ENCODE results near the gene MAMDC2. TPM values are rescaled to one million over a fixed set of nuclear protein-coding genes. Genes with fewer than 3 reads are reported as not detected.

The MAMDC2 gene
- total RNA-seq, 4 donors from 2014 or later, result 4.9 to 9.9 (median 8.7) TPM

- in situ Hi-C loops (cut with MboI; ENCODE audit: low sequenced_read_pairs in 4 of 4), result loop anchor here in 3 of 4 donors (5.0 to 25.0 kb wide), 3 partner anchors 126 to 147 kb away; no protein-coding TSS in a partner anchor
- Histone ChIP-seq H3K4me3 (no peak overlapping the region), H3K36me3 (no peaks in the 10 kb centered on the region), H3K27me3 (no peaks in the 10 kb centered on the region), H3K27ac (no peak overlapping the region), H3K4me1 (peaks cover 0 to 10% of the 10 kb centered on the region in 2 donors), H3K9me3 (no peaks in the 10 kb centered on the region)
- no peak for DNase-seq
- intact Hi-C loops (cut with DNase I; ENCODE audit: low total_unique reads), result loop anchor here (1.0 kb wide), 1 partner anchor 139 kb away; no protein-coding TSS in a partner anchor
- no peak for ATAC-seq
- TF ChIP-seq POLR2A (IDR thresholded peaks at IDR 0.05), result no peak
- TF ChIP-seq, protein P1, sequence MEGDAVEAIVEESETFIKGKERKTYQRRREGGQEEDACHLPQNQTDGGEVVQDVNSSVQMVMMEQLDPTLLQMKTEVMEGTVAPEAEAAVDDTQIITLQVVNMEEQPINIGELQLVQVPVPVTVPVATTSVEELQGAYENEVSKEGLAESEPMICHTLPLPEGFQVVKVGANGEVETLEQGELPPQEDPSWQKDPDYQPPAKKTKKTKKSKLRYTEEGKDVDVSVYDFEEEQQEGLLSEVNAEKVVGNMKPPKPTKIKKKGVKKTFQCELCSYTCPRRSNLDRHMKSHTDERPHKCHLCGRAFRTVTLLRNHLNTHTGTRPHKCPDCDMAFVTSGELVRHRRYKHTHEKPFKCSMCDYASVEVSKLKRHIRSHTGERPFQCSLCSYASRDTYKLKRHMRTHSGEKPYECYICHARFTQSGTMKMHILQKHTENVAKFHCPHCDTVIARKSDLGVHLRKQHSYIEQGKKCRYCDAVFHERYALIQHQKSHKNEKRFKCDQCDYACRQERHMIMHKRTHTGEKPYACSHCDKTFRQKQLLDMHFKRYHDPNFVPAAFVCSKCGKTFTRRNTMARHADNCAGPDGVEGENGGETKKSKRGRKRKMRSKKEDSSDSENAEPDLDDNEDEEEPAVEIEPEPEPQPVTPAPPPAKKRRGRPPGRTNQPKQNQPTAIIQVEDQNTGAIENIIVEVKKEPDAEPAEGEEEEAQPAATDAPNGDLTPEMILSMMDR (IDR thresholded peaks at IDR 0.05 in 4 of 5, conservative IDR thresholded peaks at IDR 0.05 in 1 of 5), result no peak
Observed at GRCh38 chr9:70111641-70112236, 68.1 kb downstream of the MAMDC2 start.

DNA sequence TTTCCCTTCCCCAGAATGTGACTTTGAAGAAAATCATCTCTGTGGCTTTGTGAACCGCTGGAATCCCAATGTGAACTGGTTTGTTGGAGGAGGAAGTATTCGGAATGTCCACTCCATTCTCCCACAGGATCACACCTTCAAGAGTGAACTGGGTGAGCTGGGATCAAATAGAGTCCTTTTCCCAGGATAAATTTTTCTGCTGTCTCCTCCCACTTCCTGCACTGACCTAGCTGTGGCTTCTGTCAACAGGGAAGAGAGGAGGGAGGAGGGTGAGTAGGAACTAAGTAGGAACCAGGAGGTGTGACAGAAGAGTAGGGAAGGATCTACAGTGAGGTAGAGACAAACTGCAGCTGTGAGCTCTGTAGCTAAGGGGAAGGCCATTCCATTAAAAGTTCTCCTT lies 69.3 kb downstream of the MAMDC2 start:
- intact Hi-C loops (cut with DNase I; ENCODE audit: low total_unique reads) (no loop called here), in situ Hi-C loops (cut with MboI; ENCODE audit: low sequenced_read_pairs in 4 of 4) (loop anchor here in 3 of 4 donors (5.0 to 25.0 kb wide), 3 partner anchors 124 to 148 kb away; no protein-coding TSS in a partner anchor)
- Histone ChIP-seq H3K36me3 (no peaks in the 10 kb centered on the region), H3K4me3 (no peak overlapping the region), H3K27ac (no peak overlapping the region), H3K4me1 (peaks cover 0 to 10% of the 10 kb centered on the region in 2 donors), H3K9me3 (no peaks in the 10 kb centered on the region), H3K27me3 (no peaks in the 10 kb centered on the region)
- no peak for ATAC-seq
- TF ChIP-seq, protein P1 (IDR thresholded peaks at IDR 0.05 in 4 of 5, conservative IDR thresholded peaks at IDR 0.05 in 1 of 5), result no peak
- DNase-seq, result no peak

DNA sequence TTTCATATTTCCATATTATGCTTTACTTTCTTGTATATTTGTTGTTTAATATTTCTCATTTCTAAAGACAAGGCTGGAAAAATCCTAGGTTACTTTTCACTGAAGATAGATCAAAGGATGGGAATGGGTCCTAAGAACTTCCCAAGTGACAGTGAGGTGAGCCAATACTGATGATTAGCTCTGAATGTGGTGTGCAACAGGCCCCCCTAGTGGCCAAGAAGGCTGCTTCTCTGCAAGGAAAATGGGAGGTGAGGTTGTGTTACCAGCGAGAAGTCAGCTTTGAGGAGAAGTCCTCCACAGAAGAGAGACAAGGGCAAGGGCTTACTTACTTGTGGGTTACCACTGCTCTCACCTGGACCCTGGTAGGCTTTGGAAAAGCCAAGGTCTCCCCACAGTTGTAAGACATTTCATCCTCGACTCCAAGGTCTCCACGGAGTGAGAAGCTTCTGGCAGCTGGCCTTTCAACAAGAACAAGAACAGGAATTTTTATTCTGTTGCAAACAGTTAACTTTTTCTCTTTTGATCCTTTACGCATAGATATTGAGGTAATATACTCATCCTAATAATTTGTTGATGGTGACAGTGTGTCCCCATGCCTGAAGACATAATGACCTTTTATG lies 69.9 kb downstream of the MAMDC2 start:
- TF ChIP-seq, protein P1 (IDR thresholded peaks at IDR 0.05 in 4 of 5, conservative IDR thresholded peaks at IDR 0.05 in 1 of 5), result peak; percentile 29 to 56 (median 42)
- no peak for TF ChIP-seq POLR2A (IDR thresholded peaks at IDR 0.05)
- Histone ChIP-seq H3K27me3 (no peaks in the 10 kb centered on the region), H3K36me3 (no peaks in the 10 kb centered on the region), H3K4me1 (peaks cover 0 to 10% of the 10 kb centered on the region in 2 donors), H3K4me3 (no peak overlapping the region), H3K27ac (no peak overlapping the region), H3K9me3 (no peaks in the 10 kb centered on the region)
- in situ Hi-C loops (cut with MboI; ENCODE audit: low sequenced_read_pairs in 4 of 4) (loop anchor here in 3 of 4 donors (5.0 to 25.0 kb wide), 3 partner anchors 124 to 149 kb away; no protein-coding TSS in a partner anchor), intact Hi-C loops (cut with DNase I; ENCODE audit: low total_unique reads) (no loop called here)
- ATAC-seq (peak; percentile 36 to 47), DNase-seq (peak in 1 of 2 donors; percentile 23)

- ATAC-seq, result no peak
- H3K4me3 ChIP-seq, result no peak overlapping the region
- in situ Hi-C loops (cut with MboI; ENCODE audit: low sequenced_read_pairs in 4 of 4) (loop anchor here in 3 of 4 donors (5.0 to 25.0 kb wide), 3 partner anchors 122 to 150 kb away; no protein-coding TSS in a partner anchor), intact Hi-C loops (cut with DNase I; ENCODE audit: low total_unique reads) (no loop called here)
- no peak for DNase-seq
- H3K27me3 ChIP-seq, result no peaks in the 10 kb centered on the region
- no peaks in the 10 kb centered on the region for H3K9me3 ChIP-seq
- TF ChIP-seq, protein P1 (IDR thresholded peaks at IDR 0.05 in 4 of 5, conservative IDR thresholded peaks at IDR 0.05 in 1 of 5), result no peak
- no peak for TF ChIP-seq POLR2A (IDR thresholded peaks at IDR 0.05)
- H3K4me1 ChIP-seq, result peaks cover 0 to 10% of the 10 kb centered on the region in 2 donors
- H3K27ac ChIP-seq, result no peak overlapping the region
- H3K36me3 ChIP-seq, result no peaks in the 10 kb centered on the region
Observed at GRCh38 chr9:70114898-70115297, 71.2 kb downstream of the MAMDC2 start.

All from gastrocnemius medialis (tissue), 4 donors.